Stimulated activated CD4-positive, alpha-beta T cell treated with anti-CD3 and anti-CD28 coated beads, Interleukin-15, amount 100 ng/mL, for 1 hour (primary cell): ENCODE results near the gene SV2B.

Source experiments
- DNase-seq, 2 donors: peaks; one replicate each; pipeline ENCODE4 v3.0.0-alpha.2; 2020; ENCODE audit warnings: low read depth in 1 of 2, low spot score in 1 of 2

The SV2B gene

GRCh38 chr15:91136386-91136923, 36.4 kb downstream of the SV2B start:
- no peak for DNase-seq

DNA sequence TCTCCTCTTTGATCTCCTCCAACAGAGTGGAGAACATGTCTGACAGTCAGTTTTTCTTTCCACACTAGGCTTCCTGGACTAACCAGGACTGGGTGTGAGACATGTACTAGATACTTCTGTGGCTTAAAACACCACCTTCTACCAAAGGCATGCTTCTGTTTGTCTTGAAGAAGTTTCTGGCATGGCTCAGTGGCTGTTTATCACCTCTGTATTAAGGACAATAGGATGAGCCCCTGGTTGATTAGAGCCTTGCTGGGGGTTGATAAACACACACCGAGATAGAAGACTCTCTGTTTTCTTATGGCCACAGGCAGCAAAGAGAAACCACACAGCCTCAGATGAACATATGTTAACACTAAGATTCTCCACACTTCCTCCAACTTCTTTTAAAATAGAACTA, 40.5 kb downstream of the SV2B start:
- no peak for DNase-seq

GRCh38 chr15:91141097-91141496, 41.0 kb downstream of the SV2B start:
- DNase-seq: no peak

GRCh38 chr15:91142106-91142744, 42.2 kb downstream of the SV2B start:
- no peak for DNase-seq

DNA sequence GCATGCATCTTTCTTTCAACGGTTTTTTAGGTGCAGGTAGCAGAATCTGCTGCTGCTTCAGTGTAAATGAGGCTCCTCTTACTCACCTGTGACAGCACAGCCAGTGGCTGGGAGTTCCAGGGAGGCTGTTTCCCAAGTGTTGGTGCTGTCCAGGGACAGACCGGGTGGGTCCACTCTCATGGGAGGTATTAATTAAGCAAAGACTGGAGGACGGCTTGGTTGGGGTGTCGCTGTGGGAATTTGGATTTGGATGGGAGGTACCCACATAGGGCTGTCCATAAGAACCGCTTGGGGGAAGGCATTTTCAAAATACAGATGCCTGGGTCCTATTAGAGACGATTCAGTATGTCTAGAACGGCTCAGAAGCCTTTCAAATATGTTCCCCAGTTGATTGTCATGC, 42.9 kb downstream of the SV2B start:
- DNase-seq: no peak

GRCh38 chr15:91146728-91147127, 46.7 kb downstream of the SV2B start:
- no peak for DNase-seq

DNA sequence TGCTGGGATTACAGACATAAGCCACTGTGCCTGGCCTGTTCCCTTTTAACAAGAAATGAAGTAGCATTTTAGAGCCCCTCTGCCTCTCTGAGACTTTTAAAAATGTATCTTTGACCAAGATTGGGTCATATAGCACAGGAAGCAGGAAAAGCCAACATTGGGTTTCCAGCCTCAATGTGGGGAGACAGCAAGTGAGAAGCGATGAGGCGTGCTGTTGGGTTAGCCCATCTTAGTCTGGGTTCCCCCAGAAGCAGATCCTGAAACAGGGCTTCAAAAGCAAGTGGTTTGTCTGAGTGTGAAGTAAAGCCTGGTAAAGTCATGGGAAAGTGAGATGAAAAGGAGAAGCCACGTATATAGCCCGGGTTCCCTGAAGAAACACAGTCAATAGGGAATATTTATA, 48.2 kb downstream of the SV2B start:
- no peak for DNase-seq

DNA sequence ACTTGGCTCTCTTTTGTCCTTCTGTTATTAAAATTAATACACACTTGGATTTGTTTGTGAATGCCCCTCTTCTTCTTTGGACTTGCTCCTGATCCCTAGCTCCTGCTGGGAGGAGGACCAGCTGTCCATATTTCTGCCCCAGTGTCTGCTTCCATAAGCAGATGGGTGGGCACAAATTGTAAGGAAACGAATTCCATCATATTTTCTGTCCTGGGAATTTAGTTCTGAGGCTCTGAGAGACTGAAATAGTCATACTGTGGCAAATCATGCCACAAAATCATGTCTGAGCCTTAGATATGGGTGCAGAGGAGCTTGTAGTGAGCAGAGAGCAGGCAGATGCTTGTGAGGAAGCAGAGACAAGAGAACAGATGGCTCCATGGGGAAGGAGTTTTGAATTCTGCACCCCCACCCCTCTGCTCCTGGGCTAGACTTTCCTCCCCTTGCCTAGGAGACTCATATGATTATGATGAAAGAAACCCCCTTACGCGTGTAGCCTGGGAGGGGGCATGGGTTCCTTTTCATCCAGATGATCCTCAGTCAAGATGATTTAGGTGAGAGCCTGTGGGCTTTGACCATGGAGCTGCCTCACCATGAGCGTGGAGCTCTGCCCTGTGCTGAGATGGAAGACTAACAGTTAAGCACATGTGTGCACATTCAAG, 50.6 kb downstream of the SV2B start:
- no peak for DNase-seq

- no peak for DNase-seq
Observed at GRCh38 chr15:91151781-91152563, 51.9 kb downstream of the SV2B start.

DNA sequence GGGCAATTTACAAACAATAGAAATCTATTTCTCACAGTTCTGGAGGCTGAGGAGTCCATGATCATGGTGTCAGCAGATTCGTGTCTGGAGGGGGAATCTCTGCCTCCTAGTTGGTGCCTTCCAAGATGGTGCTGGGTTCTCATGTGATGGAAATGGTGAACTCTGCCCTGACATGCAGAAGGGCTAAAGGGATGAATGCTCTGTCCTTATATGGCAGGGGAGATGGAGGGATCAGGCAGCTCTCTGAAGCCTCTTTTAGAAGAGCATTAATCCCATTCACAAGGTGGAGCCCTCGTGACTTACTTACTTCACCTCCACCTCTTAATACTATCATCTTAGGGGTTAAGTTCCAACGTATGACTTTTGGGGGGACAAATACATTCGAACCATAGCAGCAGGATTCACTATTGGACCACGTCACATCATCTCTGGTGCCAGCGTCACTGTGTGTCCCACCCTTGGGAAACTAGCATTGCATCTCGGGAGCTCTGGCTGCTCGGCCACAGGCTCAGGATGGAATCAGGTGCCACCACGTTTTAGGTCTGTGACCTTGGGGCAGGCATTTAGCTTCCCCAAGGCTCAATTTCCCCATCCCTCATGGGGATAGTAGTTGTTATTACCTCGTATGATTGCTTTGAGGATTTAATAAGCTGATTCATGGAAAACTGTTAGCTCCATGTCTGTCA, 53.0 kb downstream of the SV2B start:
- DNase-seq: no peak

GRCh38 chr15:91153954-91154353, 53.9 kb downstream of the SV2B start:
- DNase-seq: no peak

- DNase-seq: no peak
Observed at GRCh38 chr15:91156175-91156726, 56.2 kb downstream of the SV2B start.

- DNase-seq: no peak
Observed at GRCh38 chr15:91158415-91159394, 58.6 kb downstream of the SV2B start.

DNA sequence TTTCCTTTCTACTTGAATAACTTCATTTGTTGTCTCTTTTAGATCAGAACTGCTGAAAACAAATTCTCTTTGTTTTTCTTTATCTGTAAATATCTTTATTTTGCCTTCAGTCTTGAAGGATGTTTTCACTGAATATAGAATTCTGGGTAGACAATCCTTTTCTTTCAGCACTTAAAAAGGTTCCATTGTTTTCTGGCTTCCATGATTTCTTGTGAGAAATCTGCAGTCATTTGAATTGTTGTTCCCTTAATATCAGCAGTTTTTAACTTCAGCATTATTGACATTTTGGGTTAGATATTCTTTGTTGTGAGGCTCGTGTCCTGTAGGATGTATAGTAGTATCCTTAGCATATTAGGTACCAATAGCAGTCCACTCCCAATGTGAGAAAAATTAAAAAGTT, 65.8 kb downstream of the SV2B start:
- no peak for DNase-seq

- no peak for DNase-seq
Observed at GRCh38 chr15:91168457-91168856, 68.4 kb downstream of the SV2B start.

DNA sequence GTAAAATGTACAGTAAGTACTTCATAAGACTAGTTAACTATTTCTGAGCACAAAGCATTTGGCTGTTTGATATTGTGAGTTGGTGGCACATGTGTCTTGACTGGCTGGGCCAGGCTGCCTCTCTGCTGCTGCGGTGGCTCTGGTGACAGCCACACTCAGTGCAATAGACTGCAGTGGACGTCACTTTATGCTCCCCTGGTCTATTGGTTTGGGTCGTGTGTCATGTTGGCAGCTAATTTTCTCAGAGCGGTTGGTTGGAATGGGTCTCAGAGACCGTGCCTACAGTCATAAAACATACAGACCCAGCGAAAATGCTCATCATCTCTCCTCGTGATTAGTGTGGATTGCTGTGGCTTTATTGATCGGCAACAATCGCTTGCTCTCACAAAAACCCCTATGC, 71.3 kb downstream of the SV2B start:
- no peak for DNase-seq

DNA sequence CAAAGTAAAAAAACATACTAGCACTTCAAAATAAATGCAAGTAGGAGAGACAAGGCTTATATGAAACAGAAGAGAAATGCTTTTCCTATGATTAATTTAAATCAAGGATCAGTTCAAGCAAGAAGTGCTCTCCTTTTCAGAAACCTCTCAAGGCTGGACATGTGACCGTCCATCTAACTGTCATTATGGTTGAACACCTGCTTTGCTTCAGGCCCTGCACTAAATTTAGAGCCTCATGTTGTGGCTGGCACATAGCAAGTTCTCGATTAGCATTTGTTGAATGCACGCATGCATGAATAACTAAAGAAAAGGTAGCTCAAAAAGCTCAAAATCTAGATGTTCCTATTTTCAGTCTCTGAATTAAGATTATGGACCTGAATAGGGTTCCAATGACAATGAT, 82.0 kb downstream of the SV2B start:
- no peak for DNase-seq

GRCh38 chr15:91183596-91183995, 83.5 kb downstream of the SV2B start:
- DNase-seq: no peak

- DNase-seq: no peak
Observed at GRCh38 chr15:91184441-91184840, 84.4 kb downstream of the SV2B start.
